ENCODE measurements around the gene TOP2A. TPM values are rescaled to one million over a fixed set of nuclear protein-coding genes. Genes with fewer than 3 reads are reported as not detected.

Gene TOP2A
- total RNA-seq, 2 donors from 2014 or later, result 0.81 to 8.5 TPM

- Histone ChIP-seq H3K4me3 (no peak overlapping the region), H3K27ac (peak overlapping the region in 1 of 2 donors; percentile 27), H3K27me3 (replicated peaks; ENCODE audit: insufficient read depth) (no peaks in the 10 kb centered on the region), H3K9me3 (no peaks in the 10 kb centered on the region), H3K4me1 (ENCODE audit: control insufficient read depth in 1 of 2, low read depth in 2 of 2) (peaks cover 49 to 69% of the 10 kb centered on the region in 2 donors), H3K36me3 (peaks cover 18% of the 10 kb centered on the region)
- DNase-seq (ENCODE audit: low spot score) (no peak), ATAC-seq (ENCODE audit: insufficient number of reproducible peaks, low FRiP score, low read depth) (no peak)
- TF ChIP-seq CTCF (IDR thresholded peaks at IDR 0.05), result no peak
These were observed 68.9 kb downstream of the TOP2A start for GRCh38 chr17:40348562-40349476.

GRCh38 chr17:40348136-40348504 lies 69.6 kb downstream of the TOP2A start:
- no peaks in the 10 kb centered on the region for H3K9me3 ChIP-seq
- ATAC-seq (ENCODE audit: insufficient number of reproducible peaks, low FRiP score, low read depth), result no peak
- peaks cover 49 to 76% of the 10 kb centered on the region in 2 donors for H3K4me1 ChIP-seq (ENCODE audit: control insufficient read depth in 1 of 2, low read depth in 2 of 2)
- peaks cover 18% of the 10 kb centered on the region for H3K36me3 ChIP-seq
- peak overlapping the region; percentile 3 for H3K4me3 ChIP-seq
- TF ChIP-seq CTCF (IDR thresholded peaks at IDR 0.05), result no peak
- peak overlapping the region in 1 of 2 donors; percentile 27 for H3K27ac ChIP-seq
- no peak for DNase-seq (ENCODE audit: low spot score)
- no peaks in the 10 kb centered on the region for H3K27me3 ChIP-seq (replicated peaks; ENCODE audit: insufficient read depth)

GRCh38 chr17:40347319-40348135 lies 70.2 kb downstream of the TOP2A start:
- no peak for DNase-seq (ENCODE audit: low spot score)
- Histone ChIP-seq H3K4me3 (peak overlapping the region; percentile 94), H3K36me3 (peaks cover 12% of the 10 kb centered on the region), H3K4me1 (ENCODE audit: control insufficient read depth in 1 of 2, low read depth in 2 of 2) (peaks cover 49 to 78% of the 10 kb centered on the region in 2 donors), H3K27ac (peak overlapping the region; percentile 91 to 92), H3K27me3 (replicated peaks; ENCODE audit: insufficient read depth) (no peaks in the 10 kb centered on the region), H3K9me3 (no peaks in the 10 kb centered on the region)
- TF ChIP-seq CTCF (IDR thresholded peaks at IDR 0.05), result no peak
- ATAC-seq (ENCODE audit: insufficient number of reproducible peaks, low FRiP score, low read depth), result no peak

- Histone ChIP-seq H3K4me1 (ENCODE audit: control insufficient read depth in 1 of 2, low read depth in 2 of 2) (peaks cover 49 to 78% of the 10 kb centered on the region in 2 donors), H3K27ac (peak overlapping the region; percentile 91 to 92), H3K27me3 (replicated peaks; ENCODE audit: insufficient read depth) (no peaks in the 10 kb centered on the region), H3K36me3 (peaks cover 4% of the 10 kb centered on the region), H3K4me3 (peak overlapping the region; percentile 94), H3K9me3 (no peaks in the 10 kb centered on the region)
- ATAC-seq (ENCODE audit: insufficient number of reproducible peaks, low FRiP score, low read depth) (no peak), DNase-seq (ENCODE audit: low spot score) (no peak)
- TF ChIP-seq CTCF (IDR thresholded peaks at IDR 0.05), result no peak
These were observed 70.9 kb downstream of the TOP2A start for GRCh38 chr17:40346765-40347158.

Data from thoracic aorta (tissue), 2 donors.